HG03439 (cell line): Measurements from ENCODE around the gene MAGEA9B.
"Not testable (repeated sequence)": the region's sequence is repeated elsewhere in the genome, so short reads cannot be mapped to it uniquely, and the experiment has no call there.

Source experiments
- ATAC-seq: cut with Tn5 transposase; IDR thresholded peaks from one replicate; pipeline ENCODE4 v1.9.1; 2021; ENCODE audit warnings: mild to moderate bottlenecking, moderate library complexity; ENCODE audit not compliant: unreplicated experiment

Gene MAGEA9B

DNA sequence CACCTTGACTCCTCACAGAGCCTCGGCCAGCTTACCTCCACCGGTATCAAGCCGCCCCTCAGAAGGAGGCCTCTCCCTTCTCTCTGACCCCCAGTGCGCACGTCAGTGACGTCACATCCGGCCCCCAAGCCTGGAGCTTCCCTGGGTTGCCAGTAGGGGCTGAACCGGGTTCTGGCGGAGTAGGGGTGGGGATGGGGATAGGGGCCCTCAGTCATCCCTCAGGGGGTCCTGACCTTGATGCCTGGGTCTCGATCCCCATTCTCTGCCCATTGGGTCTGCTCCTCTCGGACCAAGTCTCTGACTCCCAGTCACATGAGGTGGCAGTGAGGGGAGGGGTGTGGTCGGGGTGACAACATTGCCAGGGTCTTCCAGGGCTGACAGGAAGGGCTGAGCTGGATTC is at the start of gene MAGEA9B:
Gene MAGEA9B (minus strand): TSS at position 101 of the 400 bp plus-strand sequence. CDS start 4,280 bp downstream, outside the sequence.
- not testable (repeated sequence) for ATAC-seq

DNA sequence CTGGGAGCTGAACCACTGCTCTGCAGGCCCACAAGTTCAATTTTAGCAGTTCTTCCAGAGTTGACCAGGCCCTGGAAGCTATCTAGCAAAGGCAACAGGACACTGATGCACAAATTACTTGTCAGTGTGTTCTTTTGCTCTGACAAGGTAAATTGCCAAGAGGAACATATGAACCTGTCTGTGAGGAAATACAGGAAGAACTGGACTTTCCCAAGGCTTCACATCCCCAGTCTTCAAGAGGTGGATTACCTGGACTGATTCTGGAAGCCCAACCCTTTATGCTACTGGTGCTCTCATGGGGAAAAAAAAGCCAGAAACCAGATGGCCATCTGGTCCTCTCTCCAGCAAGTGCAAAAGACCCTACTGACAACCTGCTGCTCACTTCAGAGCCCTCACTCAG is 46.3 kb upstream of the MAGEA9B start:
- no peak for ATAC-seq

DNA sequence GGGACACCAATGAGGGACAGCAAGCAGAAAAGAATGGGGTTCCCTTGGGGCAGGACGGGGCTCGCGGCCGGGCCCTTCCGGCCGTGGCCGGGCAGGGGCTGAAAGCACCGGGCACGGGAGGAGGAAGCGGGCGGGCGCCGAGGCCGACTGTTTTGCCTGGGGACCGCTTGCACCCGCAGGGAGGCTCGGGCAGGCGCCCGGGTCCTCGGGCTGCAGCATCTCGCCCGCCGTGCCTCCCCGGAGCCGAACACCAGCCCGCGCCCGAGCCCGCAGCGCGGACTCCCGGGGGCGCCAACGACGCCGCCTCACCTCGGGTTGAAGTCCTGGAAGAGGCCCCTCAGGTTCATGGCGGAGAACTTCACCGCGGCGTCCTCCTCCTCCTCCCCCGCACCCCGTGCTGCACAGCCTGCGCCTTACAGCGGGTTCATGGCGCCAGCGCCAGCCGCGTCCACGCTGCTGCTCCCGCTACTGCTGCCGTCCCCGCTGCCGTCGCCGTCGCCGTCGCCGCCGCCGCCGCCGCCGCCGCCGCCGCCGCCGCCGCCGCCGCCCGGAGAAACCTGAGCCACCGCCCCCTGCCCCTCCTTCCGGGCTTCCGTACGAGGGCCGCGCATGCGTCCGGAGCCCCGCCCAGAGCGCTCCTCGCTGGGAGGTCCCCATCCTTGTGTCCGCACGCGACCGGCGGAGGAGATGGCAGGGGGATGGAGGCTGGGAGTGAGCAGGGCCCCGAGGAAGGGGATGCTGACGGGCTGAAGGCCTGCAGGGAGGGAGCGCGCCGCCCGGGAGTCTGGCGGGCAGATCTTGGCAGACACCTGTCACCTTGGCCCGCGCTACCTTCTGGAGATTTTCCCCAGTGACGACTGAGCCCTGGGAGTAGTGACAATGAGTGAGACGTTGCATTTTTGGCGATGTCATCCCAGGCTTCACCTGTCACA is 44.2 kb upstream of the MAGEA9B start, which contains the start of gene TMEM185A:
Gene TMEM185A (minus strand): TSS at position 559 of the 932 bp plus-strand sequence. CDS start 212 bp downstream, at position 347.
- peak; percentile 91 for ATAC-seq

DNA sequence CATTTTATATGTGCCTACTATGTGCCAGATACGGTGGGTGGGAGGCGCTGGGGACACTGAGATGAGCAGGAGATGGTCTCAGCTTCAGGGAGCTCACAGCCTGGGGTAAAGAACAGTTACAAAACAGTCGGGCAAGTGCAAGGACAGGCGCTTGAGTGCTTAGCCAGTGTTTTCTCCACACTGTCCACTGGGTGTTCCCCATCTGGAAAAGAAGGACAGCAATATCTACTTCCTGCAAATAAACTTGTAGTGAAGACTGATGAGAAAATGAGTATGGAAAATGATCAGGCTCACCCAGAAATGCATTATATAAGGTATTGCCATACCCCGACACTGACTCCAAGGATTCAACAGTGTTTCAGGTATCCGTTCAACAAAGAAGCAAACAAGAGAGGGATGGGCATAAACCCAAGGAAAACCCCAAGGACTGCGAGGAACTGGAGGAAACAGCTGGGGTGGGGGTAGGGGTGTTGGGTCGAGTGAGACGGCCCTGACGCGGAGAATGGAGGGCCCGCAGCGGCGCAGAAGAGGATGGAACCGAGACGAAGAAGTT is 43.5 kb upstream of the MAGEA9B start:
- no peak for ATAC-seq

GRCh38 chrX:149629730-149630387 is 42.6 kb upstream of the MAGEA9B start:
- ATAC-seq = no peak

- no peak for ATAC-seq
These were observed 41.5 kb upstream of the MAGEA9B start for GRCh38 chrX:149628768-149629167.

GRCh38 chrX:149628280-149628679 is 41.0 kb upstream of the MAGEA9B start:
- no peak for ATAC-seq

DNA sequence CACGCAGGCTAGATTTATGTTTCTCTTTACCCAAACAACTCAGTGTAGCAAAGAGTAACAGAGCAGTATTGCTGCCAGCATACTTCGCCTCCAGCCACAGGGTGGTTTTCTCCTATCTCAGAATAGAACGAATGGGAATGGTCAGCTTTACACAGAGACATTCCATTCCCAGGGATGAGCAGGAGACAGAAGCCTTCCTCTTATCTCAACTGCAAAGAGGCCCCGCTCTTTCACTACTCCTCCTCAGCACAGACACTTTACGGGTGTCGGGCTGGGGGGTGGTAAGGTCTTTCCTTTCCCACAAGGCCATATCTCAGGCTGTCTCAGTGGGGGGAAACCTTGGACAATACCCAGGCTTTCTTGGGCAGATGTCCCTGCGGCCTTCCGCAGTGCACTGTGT is 39.6 kb upstream of the MAGEA9B start:
- ATAC-seq = not testable (repeated sequence)

- ATAC-seq = not testable (repeated sequence)
These were observed 32.4 kb upstream of the MAGEA9B start for GRCh38 chrX:149619662-149620061.

DNA sequence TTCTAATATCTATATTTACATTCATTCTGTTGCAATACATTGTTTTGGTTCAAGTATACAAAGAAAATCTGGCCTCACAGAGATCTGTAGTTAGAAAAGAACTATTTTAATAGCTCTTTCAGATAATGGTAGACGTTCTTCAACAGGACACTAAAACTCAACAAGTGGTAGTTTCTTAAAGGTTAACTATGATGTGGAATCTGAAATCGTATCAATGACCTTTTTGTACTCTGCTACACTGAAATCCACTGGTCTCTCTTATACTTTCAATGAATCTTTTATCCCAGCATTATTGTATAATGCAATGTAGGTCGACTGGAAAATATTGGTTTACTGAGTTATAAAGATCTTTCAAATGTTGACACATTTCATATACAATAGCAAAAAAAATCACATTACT is 31.6 kb upstream of the MAGEA9B start:
- no peak for ATAC-seq

- ATAC-seq = no peak
These were observed 24.4 kb upstream of the MAGEA9B start for GRCh38 chrX:149611623-149612175.

DNA sequence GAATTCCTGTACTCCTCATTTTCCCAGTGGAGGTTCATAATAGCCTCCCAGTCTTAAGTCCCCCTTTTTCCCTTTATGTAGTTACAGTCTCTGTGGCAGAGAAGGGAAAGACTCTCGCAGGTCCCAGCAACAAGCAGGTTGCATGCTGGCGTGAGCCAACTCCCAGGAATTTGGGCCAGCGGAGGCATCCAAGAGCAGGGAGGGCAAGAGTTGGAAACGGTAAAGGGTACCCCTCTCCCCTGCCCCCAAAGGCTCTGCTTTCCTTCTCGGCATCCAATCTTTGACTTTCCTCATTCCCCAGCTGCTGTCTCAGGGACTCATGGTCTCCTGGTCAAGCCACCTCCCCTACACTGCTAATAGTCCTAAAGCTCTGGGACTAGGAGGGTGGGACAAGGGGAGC is 23.3 kb upstream of the MAGEA9B start:
- no peak for ATAC-seq

DNA sequence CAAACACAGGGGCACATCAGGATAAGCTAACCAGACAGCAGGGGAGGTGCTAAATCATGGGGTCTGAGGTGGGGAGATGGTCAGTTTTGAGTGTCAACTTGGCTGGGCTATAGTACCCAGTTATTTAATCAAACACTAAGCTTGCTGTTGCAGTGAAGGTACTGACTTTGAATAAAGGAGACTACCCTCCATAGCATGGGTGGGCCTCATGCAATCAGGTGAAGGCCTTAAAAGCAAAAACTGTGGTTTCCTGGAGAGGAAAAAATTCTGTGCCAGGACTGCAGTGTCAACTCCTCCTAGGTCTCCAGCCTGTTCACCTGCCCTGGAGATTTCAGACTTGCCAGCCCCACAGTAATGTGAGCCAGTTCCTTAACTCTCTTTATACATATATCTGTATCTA is 20.4 kb upstream of the MAGEA9B start:
- no peak for ATAC-seq

- ATAC-seq = not testable (repeated sequence)
These were observed 18.1 kb upstream of the MAGEA9B start for GRCh38 chrX:149605248-149605885.

DNA sequence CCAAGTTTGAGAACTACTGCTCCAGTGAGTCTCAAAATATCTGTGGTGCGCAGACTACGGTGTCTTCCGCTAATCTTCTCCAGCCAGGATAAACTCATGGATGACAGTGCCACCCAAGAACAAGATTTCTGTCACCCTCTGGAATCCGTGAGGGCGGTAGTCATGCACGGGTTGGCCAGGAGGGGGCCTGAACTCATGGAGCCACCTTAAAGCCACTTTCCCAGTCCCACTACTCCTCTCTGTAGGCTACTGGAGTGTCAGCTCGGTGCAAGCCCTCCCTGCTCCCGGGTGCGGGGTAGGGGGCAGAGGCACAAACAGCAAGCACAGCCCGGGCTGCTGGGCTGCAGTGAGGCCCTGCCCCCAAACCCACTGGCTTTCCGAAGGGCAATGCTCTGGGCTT is 11.3 kb upstream of the MAGEA9B start:
- not testable (repeated sequence) for ATAC-seq

GRCh38 chrX:149595943-149596342 is 8.7 kb upstream of the MAGEA9B start:
- not testable (repeated sequence) for ATAC-seq

- not testable (repeated sequence) for ATAC-seq
These were observed 8.0 kb upstream of the MAGEA9B start, which contains the start of gene HSFX2 for GRCh38 chrX:149595214-149595613. HSFX2 (minus strand) TSS chrX:149595314; CDS start chrX:149594700, 614 bp downstream.

DNA sequence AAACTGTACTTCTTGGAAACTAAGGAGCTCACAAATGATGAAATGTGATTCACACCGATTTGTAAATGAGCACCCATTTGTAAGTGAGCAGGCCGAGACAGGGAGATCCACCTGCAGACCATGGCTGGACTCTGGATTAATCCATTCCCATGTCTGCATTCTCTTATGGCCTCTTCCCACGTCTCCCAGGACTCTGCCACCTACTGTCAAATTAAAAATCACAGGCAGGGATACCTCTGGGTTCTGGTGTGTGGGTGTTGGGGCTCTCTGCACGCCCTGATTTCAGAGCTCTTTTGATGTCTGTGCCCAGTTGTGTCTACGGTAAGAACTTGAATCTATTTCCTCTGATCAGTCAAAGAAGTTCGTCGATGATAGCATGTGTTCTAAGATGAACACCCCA is 3.7 kb upstream of the MAGEA9B start:
- ATAC-seq = not testable (repeated sequence)

- not testable (repeated sequence) for ATAC-seq
These were observed 1.6 kb downstream of the MAGEA9B start for GRCh38 chrX:149585631-149586030.

GRCh38 chrX:149573456-149573855 is 13.8 kb downstream of the MAGEA9B start:
- peak; percentile 100 for ATAC-seq

DNA sequence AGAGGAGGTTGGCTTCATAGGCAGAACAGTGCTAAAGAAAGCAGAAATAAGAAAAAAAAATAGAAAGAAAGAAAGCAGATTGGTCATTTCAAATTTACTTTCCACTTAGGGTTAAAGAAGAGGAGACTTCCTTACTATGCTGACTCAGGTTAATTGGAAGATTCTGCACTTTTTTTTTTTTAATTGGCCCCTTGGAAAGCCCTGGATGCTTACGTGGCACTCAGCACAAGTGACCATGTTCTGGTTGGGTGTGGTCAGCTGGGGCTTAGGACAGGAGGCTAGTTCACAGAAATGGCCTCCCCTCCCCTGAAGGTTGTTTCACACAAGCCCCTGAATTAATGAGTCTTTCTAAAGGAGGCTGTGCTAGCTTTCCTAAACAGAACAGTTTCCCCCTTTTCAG is 14.5 kb downstream of the MAGEA9B start:
- ATAC-seq = no peak
